Type B pancreatic cell (in vitro differentiated cells): Measurements from ENCODE around the gene EXOG. TPM values are rescaled to one million over a fixed set of nuclear protein-coding genes. Genes with fewer than 3 reads are reported as not detected.

Experiments
- DNase-seq: peaks from one replicate; pipeline ENCODE4 v3.0.0; 2021; ENCODE audit warnings: mixed read lengths; ENCODE audit not compliant: unreplicated experiment; ENCODE audit errors: extremely low spot score
- H3K27ac Mint-ChIP-seq: 2 replicates; pipeline ENCODE4 v1.8.0; 2021; ENCODE audit warnings: mild to moderate bottlenecking, mixed read lengths
- H3K27me3 Mint-ChIP-seq: 2 replicates; pipeline ENCODE4 v1.8.0; 2021; ENCODE audit warnings: mixed read lengths
- H3K36me3 Mint-ChIP-seq: 2 replicates; pipeline ENCODE4 v1.8.0; 2021; ENCODE audit warnings: mixed read lengths
- H3K4me1 Mint-ChIP-seq: one replicate; pipeline ENCODE4 v1.8.0; 2021; ENCODE audit warnings: mixed read lengths; ENCODE audit not compliant: unreplicated experiment
- H3K4me3 Mint-ChIP-seq: 2 replicates; pipeline ENCODE4 v1.8.0; 2021; ENCODE audit warnings: mild to moderate bottlenecking, mixed read lengths
- H3K9me3 Mint-ChIP-seq: 2 replicates; pipeline ENCODE4 v1.8.0; 2021; ENCODE audit warnings: mixed read lengths
- total RNA-seq: library from RNA; stranded (reverse); gene quantifications from 2 replicates; pipeline ENCODE4 v1.2.1, GENCODE V29; 2021; ENCODE audit warnings: low replicate concordance
- TF ChIP-seq, protein P1 (sequence below): fragments of 200-600 bp; sonication (generic); conservative IDR thresholded peaks from 2 replicates; pipeline ENCODE4 v1.5.0; 2021; ENCODE audit warnings: antibody characterized with exemption, mild to moderate bottlenecking

The EXOG gene
- total RNA-seq, 1 donor from 2014 or later, result 16.8 TPM

DNA sequence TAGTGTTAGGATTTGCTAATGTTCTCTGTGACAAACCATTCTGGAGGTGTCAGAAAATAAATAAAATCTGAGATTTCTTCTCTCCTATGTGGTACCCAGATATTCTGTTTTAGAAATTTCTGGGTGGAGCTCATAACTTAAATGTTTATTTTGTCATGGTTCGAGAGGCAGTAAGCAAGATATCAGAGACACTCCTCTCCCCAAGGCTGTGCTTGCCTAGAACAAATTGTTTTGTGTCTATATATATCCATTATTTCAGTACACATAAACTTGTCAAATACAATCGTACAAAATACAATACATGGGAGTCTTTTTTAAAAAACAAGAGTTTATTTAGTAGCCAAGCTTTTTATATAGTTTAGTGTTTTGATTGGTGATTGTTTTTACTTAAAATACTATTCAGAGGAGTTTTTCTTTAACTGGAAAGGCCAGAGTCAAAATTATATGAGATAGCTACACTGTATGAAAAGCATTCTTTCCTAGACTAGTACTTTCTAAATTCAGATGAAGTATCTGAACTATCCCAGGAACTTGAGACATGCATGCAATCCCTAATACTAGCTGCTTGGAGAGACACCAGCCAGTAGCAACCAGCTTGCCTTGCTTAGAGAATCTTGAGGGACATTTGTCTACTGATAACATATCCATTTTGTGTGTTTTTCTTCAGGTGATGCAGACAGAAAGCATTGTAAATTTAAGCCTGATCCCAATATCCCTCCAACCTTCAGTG is 4.7 kb downstream of the EXOG start:
- no peak overlapping the region for H3K27ac Mint-ChIP-seq
- H3K4me3 Mint-ChIP-seq, result no peak overlapping the region
- H3K36me3 Mint-ChIP-seq, result peaks cover 3% of the 10 kb centered on the region
- no peak for DNase-seq
- peaks cover 4% of the 10 kb centered on the region for H3K4me1 Mint-ChIP-seq
- no peaks in the 10 kb centered on the region for H3K27me3 Mint-ChIP-seq
- no peaks in the 10 kb centered on the region for H3K9me3 Mint-ChIP-seq
- TF ChIP-seq, protein P1, sequence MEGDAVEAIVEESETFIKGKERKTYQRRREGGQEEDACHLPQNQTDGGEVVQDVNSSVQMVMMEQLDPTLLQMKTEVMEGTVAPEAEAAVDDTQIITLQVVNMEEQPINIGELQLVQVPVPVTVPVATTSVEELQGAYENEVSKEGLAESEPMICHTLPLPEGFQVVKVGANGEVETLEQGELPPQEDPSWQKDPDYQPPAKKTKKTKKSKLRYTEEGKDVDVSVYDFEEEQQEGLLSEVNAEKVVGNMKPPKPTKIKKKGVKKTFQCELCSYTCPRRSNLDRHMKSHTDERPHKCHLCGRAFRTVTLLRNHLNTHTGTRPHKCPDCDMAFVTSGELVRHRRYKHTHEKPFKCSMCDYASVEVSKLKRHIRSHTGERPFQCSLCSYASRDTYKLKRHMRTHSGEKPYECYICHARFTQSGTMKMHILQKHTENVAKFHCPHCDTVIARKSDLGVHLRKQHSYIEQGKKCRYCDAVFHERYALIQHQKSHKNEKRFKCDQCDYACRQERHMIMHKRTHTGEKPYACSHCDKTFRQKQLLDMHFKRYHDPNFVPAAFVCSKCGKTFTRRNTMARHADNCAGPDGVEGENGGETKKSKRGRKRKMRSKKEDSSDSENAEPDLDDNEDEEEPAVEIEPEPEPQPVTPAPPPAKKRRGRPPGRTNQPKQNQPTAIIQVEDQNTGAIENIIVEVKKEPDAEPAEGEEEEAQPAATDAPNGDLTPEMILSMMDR, result no peak

GRCh38 chr3:38507120-38507519 is 11.0 kb downstream of the EXOG start:
- Mint-ChIP-seq H3K36me3 (peaks cover 12% of the 10 kb centered on the region), H3K27me3 (no peaks in the 10 kb centered on the region), H3K4me3 (no peak overlapping the region), H3K27ac (no peak overlapping the region), H3K9me3 (no peaks in the 10 kb centered on the region), H3K4me1 (no peaks in the 10 kb centered on the region)
- DNase-seq, result no peak
- TF ChIP-seq, protein P1, result no peak

GRCh38 chr3:38509732-38510131 is 13.6 kb downstream of the EXOG start:
- Mint-ChIP-seq H3K36me3 (peaks cover 14% of the 10 kb centered on the region), H3K9me3 (no peaks in the 10 kb centered on the region), H3K27me3 (no peaks in the 10 kb centered on the region), H3K4me1 (no peaks in the 10 kb centered on the region), H3K27ac (no peak overlapping the region), H3K4me3 (no peak overlapping the region)
- TF ChIP-seq, protein P1, result no peak
- no peak for DNase-seq

DNA sequence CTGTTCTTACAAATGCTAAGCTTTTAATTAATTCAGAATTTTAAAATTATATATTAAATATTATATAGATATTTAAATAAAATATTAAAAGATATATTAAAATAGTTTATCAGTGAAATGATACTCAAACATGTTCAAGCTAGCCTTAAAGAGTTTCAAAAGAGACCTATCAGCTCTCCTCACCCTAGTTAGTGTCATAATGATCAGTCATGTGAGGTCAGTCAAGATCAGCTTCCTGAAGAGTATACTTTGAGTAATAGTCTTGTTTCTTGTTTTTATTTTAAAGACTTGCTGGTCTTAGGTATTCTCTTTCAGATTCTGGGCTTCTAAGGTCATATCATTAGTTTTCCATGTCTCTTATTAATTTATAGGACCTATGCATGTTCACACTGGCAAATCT is 14.5 kb downstream of the EXOG start:
- TF ChIP-seq, protein P1, result no peak
- Mint-ChIP-seq H3K36me3 (peaks cover 13% of the 10 kb centered on the region), H3K9me3 (no peaks in the 10 kb centered on the region), H3K4me1 (no peaks in the 10 kb centered on the region), H3K27me3 (no peaks in the 10 kb centered on the region), H3K27ac (no peak overlapping the region), H3K4me3 (no peak overlapping the region)
- DNase-seq, result no peak

GRCh38 chr3:38511546-38511945 is 15.4 kb downstream of the EXOG start:
- Mint-ChIP-seq H3K36me3 (peaks cover 13% of the 10 kb centered on the region), H3K9me3 (no peaks in the 10 kb centered on the region), H3K4me1 (no peaks in the 10 kb centered on the region), H3K27me3 (no peaks in the 10 kb centered on the region), H3K27ac (no peak overlapping the region), H3K4me3 (no peak overlapping the region)
- TF ChIP-seq, protein P1, result no peak
- no peak for DNase-seq
